Heart left ventricle (tissue), 16 donors: ENCODE data around the gene CARD10. TPM values are rescaled to one million over a fixed set of nuclear protein-coding genes. Genes with fewer than 3 reads are reported as not detected.

Experiments
- ATAC-seq, 4 donors: fragments of 200-7000 bp; cut with Tn5 transposase; one replicate each; pipeline ENCODE4 v1.9.1; 2020 to 2022; ENCODE audit warnings: moderate library complexity in 4 of 4, mild to moderate bottlenecking in 3 of 4, moderate number of reproducible peaks in 1 of 4
- DNase-seq, 5 donors: peaks; one replicate each; pipeline ENCODE4 v3.0.0-alpha.2; 2020
- H3K27ac ChIP-seq, 12 donors: fragments of 200-600 bp; sonication (generic) in 4 of 12; one replicate each; pipeline versions ENCODE4 v1.5.0 to v1.8.0; 2016 to 2022; ENCODE audit warnings: mild to moderate bottlenecking in 2 of 12
- H3K27me3 ChIP-seq, 9 donors: fragments of 200-600 bp; sonication (generic) in 2 of 9; one replicate each; pipeline versions ENCODE4 v1.5.1 to v1.8.0; 2016 to 2022; ENCODE audit warnings: mild to moderate bottlenecking in 3 of 9
- H3K36me3 ChIP-seq, 9 donors: fragments of 200-600 bp; sonication (generic) in 2 of 9; one replicate each; pipeline versions ENCODE4 v1.5.0 to v1.8.0; 2018 to 2022; ENCODE audit warnings: mild to moderate bottlenecking in 2 of 9
- H3K4me1 ChIP-seq, 12 donors: fragments of 200-600 bp; sonication (generic) in 4 of 12; one replicate each; pipeline versions ENCODE4 v1.5.0 to v1.8.0; 2016 to 2022; ENCODE audit warnings: mild to moderate bottlenecking in 3 of 12
- H3K4me3 ChIP-seq, 12 donors: fragments of 200-600 bp; sonication (generic) in 4 of 12; one replicate each; pipeline versions ENCODE4 v1.5.0 to v1.8.0; 2017 to 2022; ENCODE audit warnings: mild to moderate bottlenecking in 9 of 12, moderate library complexity in 4 of 12
- H3K9me3 ChIP-seq, 12 donors: fragments of 200-600 bp; sonication (generic) in 4 of 12; one replicate each; pipeline versions ENCODE4 v1.5.0 to v1.8.0; 2016 to 2022; ENCODE audit warnings: mild to moderate bottlenecking in 1 of 12
- POLR2A ChIP-seq, 2 donors: fragments of 450-650 bp; IDR thresholded peaks; one replicate each; pipeline ENCODE4 v1.6.1; 2017; ENCODE audit warnings: antibody characterized with exemption in 2 of 2, mild to moderate bottlenecking in 2 of 2, moderate library complexity in 2 of 2
- WGBS, 4 donors: extraction: QIAGEN DNeasy Blood & Tissue Kit in 2 of 4; methylation state at CpG; one replicate each; pipeline versions ENCODE4 v1.1.5 to v1.1.7; 2013 to 2018; 5-methylcytosine and 5-hydroxymethylcytosine counted together
- intact Hi-C, 10 donors: fragments of 100-400 bp; cut with DNase I; formaldehyde crosslinking; loops; one replicate each; pipeline versions ENCODE4 v1.11.1 to v1.14.2; 2022
- polyA plus RNA-seq, 2 donors: library from polyadenylated mRNA; stranded (reverse); fragments of 200-250 nt; gene quantifications; one replicate each; pipeline ENCODE4 v1.2.3, GENCODE V29; 2013
- total RNA-seq, 9 donors: library from RNA; depleted of rRNA in 2 of 9; stranded (reverse); fragments of >200 nt in 2 of 9; fragmentation: NEBNext Ultra II Directional in 3 of 9; extraction: Animal tissue kit (Norgen Biotek cat#: 25700) in 3 of 9; gene quantifications; one replicate each; pipeline versions ENCODE4 v1.1.0 to v1.2.4, GENCODE V29; 2016 to 2023
- TF ChIP-seq, protein P1 (sequence below), 12 donors: fragments of 200-600 bp; sonication (generic) in 4 of 12; IDR thresholded peaks; one replicate each; pipeline versions ENCODE4 v1.5.0 to v1.8.0; 2018 to 2022; ENCODE audit warnings: antibody characterized with exemption in 12 of 12, mild to moderate bottlenecking in 5 of 12
- donor health status: ischemic (EF 13 %, LVEDD 7.1; RV severe dilation, severe dysfunction).
- donor health status: healthy with polysubstance abuse.
- donor health status: DM: no; HTN: yes; CAD: no.
- donor health status: DM: no; HTN: no; CAD: no.
- donor health status: ischemic (EF 25% LVEDD 6.9; RV normal size, moderate dysfunction).
- donor health status: ischemic (EF 25% LVEDD 5.7; RV mildly dilated, moderate dysfunction).
- donor health status: healthy.
- donor health status: DM: yes; HTN: yes; CAD: no.
- donor health status: ischemic (EF 35%, LVEDD 5.7; RV mildly dilated, moderate dysfunction).
- donor health status: nonischemic (EF 11% LVEDD 7.7; RV severe dilation, severe dysfunction).
- donor health status: DM: yes; HTN: yes; CAD: no.
- donor health status: PGD.
- donor health status: ischemic (EF 29% LVEDD 5.4; RV normal size, mild dysfunction).
- donor health status: nonischemic (EF 23%, LVEDD 6.1; RV moderate dilation, normal function).

CARD10 gene
- total and polyA plus RNA-seq, 11 donors: 5.2 to 13.9 (median 8.1) TPM

DNA sequence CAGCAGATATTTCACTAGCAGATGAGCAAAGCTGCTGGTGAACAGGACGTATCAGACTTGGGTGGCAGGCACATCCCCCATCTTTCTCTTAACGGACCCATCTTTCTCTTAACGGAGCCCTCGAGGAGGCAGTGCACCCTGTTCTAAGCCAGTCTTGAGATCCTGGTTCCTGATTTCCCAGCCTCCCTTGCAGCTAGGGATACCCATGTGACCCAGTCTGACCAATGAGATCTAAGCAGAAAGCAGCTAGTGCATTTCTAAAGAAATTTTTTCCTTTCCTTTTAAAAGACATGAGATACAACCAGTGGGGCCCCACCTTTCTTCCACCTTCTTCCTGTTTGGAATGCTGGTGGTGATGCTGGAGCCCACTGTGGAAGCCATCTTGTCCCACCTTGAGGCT lies 78.3 kb downstream of the CARD10 start:
- DNase-seq (no peak), ATAC-seq (no peak)
- H3K27me3 ChIP-seq: peaks cover 0 to 27% (median 0%) of the 10 kb centered on the region in 9 donors
- no peaks in the 10 kb centered on the region for H3K36me3 ChIP-seq
- H3K4me1 ChIP-seq: no peaks in the 10 kb centered on the region
- TF ChIP-seq, protein P1, sequence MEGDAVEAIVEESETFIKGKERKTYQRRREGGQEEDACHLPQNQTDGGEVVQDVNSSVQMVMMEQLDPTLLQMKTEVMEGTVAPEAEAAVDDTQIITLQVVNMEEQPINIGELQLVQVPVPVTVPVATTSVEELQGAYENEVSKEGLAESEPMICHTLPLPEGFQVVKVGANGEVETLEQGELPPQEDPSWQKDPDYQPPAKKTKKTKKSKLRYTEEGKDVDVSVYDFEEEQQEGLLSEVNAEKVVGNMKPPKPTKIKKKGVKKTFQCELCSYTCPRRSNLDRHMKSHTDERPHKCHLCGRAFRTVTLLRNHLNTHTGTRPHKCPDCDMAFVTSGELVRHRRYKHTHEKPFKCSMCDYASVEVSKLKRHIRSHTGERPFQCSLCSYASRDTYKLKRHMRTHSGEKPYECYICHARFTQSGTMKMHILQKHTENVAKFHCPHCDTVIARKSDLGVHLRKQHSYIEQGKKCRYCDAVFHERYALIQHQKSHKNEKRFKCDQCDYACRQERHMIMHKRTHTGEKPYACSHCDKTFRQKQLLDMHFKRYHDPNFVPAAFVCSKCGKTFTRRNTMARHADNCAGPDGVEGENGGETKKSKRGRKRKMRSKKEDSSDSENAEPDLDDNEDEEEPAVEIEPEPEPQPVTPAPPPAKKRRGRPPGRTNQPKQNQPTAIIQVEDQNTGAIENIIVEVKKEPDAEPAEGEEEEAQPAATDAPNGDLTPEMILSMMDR (IDR thresholded peaks at IDR 0.05): no peak
- no peak for TF ChIP-seq POLR2A (IDR thresholded peaks at IDR 0.05)
- no peak overlapping the region for H3K27ac ChIP-seq
- intact Hi-C loops: no loop called here
- H3K9me3 ChIP-seq: peaks cover 0 to 11% (median 2%) of the 10 kb centered on the region in 12 donors
- 88 to 92% (median 89%) methylated on average over 4 of the region's 4 CpGs for WGBS, 4 donors
- H3K4me3 ChIP-seq: no peak overlapping the region

Other genes starting within 250 kb of the CARD10 start
- gene CYTH4, start 236.9 kb downstream of the CARD10 start, total RNA-seq: 10 to 100 TPM in 2 of 9 donors, 1 to 10 TPM in 7; 2.5 to 57.8 (median 4.4) TPM
- gene CYTH4, start 236.9 kb downstream of the CARD10 start, polyA plus RNA-seq: 1 to 10 TPM; 2.4 to 2.5 TPM
- gene ELFN2, start 91.9 kb downstream of the CARD10 start, total RNA-seq: under 1 TPM in 5 of 9 donors, not detected in 4; 0.02 to 0.72 (median 0.06) TPM
- under 1 TPM; 0.01 to 0.04 TPM for gene ELFN2, start 91.9 kb downstream of the CARD10 start, polyA plus RNA-seq
- 10 to 100 TPM in 4 of 9 donors, 1 to 10 TPM in 5; 5.8 to 25.6 (median 9.6) TPM for gene MFNG, start 33.0 kb downstream of the CARD10 start, total RNA-seq
- 10 to 100 TPM in 1 of 2 donors, 1 to 10 TPM in 1; 7.1 to 16.3 TPM for gene MFNG, start 33.0 kb downstream of the CARD10 start, polyA plus RNA-seq
- gene CDC42EP1, start 41.1 kb upstream of the CARD10 start, total RNA-seq: 10 to 100 TPM; 11.9 to 34.9 (median 23.8) TPM
- 10 to 100 TPM; 10.4 to 17.7 TPM for gene CDC42EP1, start 41.1 kb upstream of the CARD10 start, polyA plus RNA-seq
- gene LGALS2, start 60.7 kb upstream of the CARD10 start, total RNA-seq: 10 to 100 TPM in 1 of 9 donors, 1 to 10 TPM in 1, not detected in 7; 5.3 to 10.3 TPM
- gene LGALS2, start 60.7 kb upstream of the CARD10 start, polyA plus RNA-seq: under 1 TPM in 1 of 2 donors, not detected in 1; 0.17 TPM
- 10 to 100 TPM; 22.7 to 45.7 (median 27.4) TPM for gene GGA1, start 89.4 kb upstream of the CARD10 start, total RNA-seq
- gene GGA1, start 89.4 kb upstream of the CARD10 start, polyA plus RNA-seq: 10 to 100 TPM; 27.4 to 39.4 TPM
- gene SH3BP1, start 120.3 kb upstream of the CARD10 start, total RNA-seq: 10 to 100 TPM in 1 of 9 donors, 1 to 10 TPM in 6, under 1 TPM in 2; 0.44 to 19.7 (median 2.0) TPM
- 1 to 10 TPM in 1 of 2 donors, under 1 TPM in 1; 1.00 to 2.2 TPM for gene SH3BP1, start 120.3 kb upstream of the CARD10 start, polyA plus RNA-seq
- 10 to 100 TPM; 15.2 to 33.1 (median 25.9) TPM for gene PDXP, start 139.3 kb upstream of the CARD10 start, total RNA-seq
- 10 to 100 TPM; 12.8 to 36.4 TPM for gene PDXP, start 139.3 kb upstream of the CARD10 start, polyA plus RNA-seq
- gene LGALS1, start 156.2 kb upstream of the CARD10 start, total RNA-seq: 1,000 to 10,000 TPM in 3 of 9 donors, 100 to 1,000 TPM in 6; 722 to 2,034 (median 903) TPM
- gene LGALS1, start 156.2 kb upstream of the CARD10 start, polyA plus RNA-seq: 1,000 to 10,000 TPM; 1,230 to 2,204 TPM
- 10 to 100 TPM in 8 of 9 donors, 1 to 10 TPM in 1; 8.0 to 16.3 (median 13.8) TPM for gene NOL12, start 166.9 kb upstream of the CARD10 start, total RNA-seq
- 10 to 100 TPM; 16.8 to 29.2 TPM for gene NOL12, start 166.9 kb upstream of the CARD10 start, polyA plus RNA-seq
- 100 to 1,000 TPM in 4 of 9 donors, 10 to 100 TPM in 5; 67.9 to 147 (median 94.7) TPM for gene TRIOBP, start 177.6 kb upstream of the CARD10 start, total RNA-seq
- 100 to 1,000 TPM in 1 of 2 donors, 10 to 100 TPM in 1; 54.9 to 119 TPM for gene TRIOBP, start 177.6 kb upstream of the CARD10 start, polyA plus RNA-seq